Measurements from ENCODE around the gene YIF1B. TPM values are rescaled to one million over a fixed set of nuclear protein-coding genes. Genes with fewer than 3 reads are reported as not detected.
A peak's percentile ranks its signal among the peaks of the same experiment; 100 is the strongest.

Gene YIF1B
- total RNA-seq, 4 donors from 2014 or later = 15.0 to 24.5 (median 18.4) TPM

DNA sequence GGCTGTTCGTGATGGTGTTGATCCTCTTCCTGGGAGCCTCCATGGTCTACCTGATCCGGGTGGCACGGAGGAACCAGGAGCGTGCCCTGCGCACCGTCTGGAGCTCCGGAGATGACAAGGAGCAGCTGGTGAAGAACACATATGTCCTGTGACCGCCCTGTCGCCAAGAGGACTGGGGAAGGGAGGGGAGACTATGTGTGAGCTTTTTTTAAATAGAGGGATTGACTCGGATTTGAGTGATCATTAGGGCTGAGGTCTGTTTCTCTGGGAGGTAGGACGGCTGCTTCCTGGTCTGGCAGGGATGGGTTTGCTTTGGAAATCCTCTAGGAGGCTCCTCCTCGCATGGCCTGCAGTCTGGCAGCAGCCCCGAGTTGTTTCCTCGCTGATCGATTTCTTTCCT lies 23.9 kb downstream of the YIF1B start:
- Histone ChIP-seq H3K9me3 (no peaks in the 10 kb centered on the region), H3K27me3 (no peaks in the 10 kb centered on the region), H3K4me3 (no peak overlapping the region), H3K36me3 (no peaks in the 10 kb centered on the region), H3K4me1 (peaks cover 0 to 7% (median 3%) of the 10 kb centered on the region in 4 donors), H3K27ac (no peak overlapping the region)
- intact Hi-C loops (cut with DNase I; ENCODE audit: low total_unique reads) = no loop called here
- TF ChIP-seq, protein P1, sequence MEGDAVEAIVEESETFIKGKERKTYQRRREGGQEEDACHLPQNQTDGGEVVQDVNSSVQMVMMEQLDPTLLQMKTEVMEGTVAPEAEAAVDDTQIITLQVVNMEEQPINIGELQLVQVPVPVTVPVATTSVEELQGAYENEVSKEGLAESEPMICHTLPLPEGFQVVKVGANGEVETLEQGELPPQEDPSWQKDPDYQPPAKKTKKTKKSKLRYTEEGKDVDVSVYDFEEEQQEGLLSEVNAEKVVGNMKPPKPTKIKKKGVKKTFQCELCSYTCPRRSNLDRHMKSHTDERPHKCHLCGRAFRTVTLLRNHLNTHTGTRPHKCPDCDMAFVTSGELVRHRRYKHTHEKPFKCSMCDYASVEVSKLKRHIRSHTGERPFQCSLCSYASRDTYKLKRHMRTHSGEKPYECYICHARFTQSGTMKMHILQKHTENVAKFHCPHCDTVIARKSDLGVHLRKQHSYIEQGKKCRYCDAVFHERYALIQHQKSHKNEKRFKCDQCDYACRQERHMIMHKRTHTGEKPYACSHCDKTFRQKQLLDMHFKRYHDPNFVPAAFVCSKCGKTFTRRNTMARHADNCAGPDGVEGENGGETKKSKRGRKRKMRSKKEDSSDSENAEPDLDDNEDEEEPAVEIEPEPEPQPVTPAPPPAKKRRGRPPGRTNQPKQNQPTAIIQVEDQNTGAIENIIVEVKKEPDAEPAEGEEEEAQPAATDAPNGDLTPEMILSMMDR (IDR thresholded peaks at IDR 0.05) = no peak
- no peak for TF ChIP-seq EP300 (IDR thresholded peaks at IDR 0.05; ENCODE audit: low read depth)
- no peak for TF ChIP-seq POLR2A (IDR thresholded peaks at IDR 0.05)
- no peak for DNase-seq
- WGBS, 2 donors (ENCODE audit: low coverage in 1 of 2) = 74 to 79% methylated on average over 7 to 15 of the region's 15 CpGs
- in situ Hi-C loops (cut with MboI; ENCODE audit: low pct_ligation_motif_present in 1 of 4, low pct_unique_long_range_greater_than_20kb in 1 of 4, low sequenced_read_pairs in 3 of 4) = no loop called here

DNA sequence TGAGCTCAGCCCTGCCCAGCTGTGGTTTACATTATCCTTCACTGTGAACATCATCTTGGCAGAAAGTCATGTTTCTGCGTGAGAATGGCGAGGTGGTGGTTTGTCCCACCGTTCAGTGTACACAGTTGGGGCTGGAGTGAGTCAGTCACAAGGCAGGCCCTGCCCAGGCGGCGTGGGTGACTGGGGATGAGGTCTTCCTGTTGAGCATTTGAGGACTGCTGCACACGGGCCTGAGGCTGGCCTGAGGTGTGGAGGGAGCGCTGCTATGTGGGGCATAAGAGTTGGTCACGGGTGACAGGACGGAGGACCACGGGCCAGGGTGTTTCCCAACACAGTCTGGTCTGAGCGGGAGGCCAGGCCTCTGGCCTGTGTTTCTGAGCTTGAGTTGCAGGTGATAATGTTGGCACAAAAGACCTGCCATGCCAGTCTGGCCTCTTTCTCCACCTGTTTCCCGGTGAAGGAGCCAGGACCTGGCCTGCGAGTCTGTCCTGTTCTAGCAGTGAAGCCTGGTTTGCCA lies 25.1 kb downstream of the YIF1B start:
- no peaks in the 10 kb centered on the region for H3K27me3 ChIP-seq
- TF ChIP-seq, protein P1 (IDR thresholded peaks at IDR 0.05) = no peak
- TF ChIP-seq EP300 (IDR thresholded peaks at IDR 0.05; ENCODE audit: low read depth) (no peak), POLR2A (IDR thresholded peaks at IDR 0.05) (no peak), POLR2AphosphoS5 (IDR thresholded peaks at IDR 0.05) (no peak)
- in situ Hi-C loops (cut with MboI; ENCODE audit: low pct_ligation_motif_present in 1 of 4, low pct_unique_long_range_greater_than_20kb in 1 of 4, low sequenced_read_pairs in 3 of 4) = no loop called here
- no peaks in the 10 kb centered on the region for H3K9me3 ChIP-seq
- DNase-seq = no peak
- H3K36me3 ChIP-seq = no peaks in the 10 kb centered on the region
- peaks cover 0 to 7% (median 3%) of the 10 kb centered on the region in 4 donors for H3K4me1 ChIP-seq
- peak overlapping the region in 3 of 4 donors; percentile 1 to 37 (median 9) for H3K27ac ChIP-seq
- WGBS, 2 donors (ENCODE audit: low coverage in 1 of 2) = 49% methylated on average over 13 of the region's 13 CpGs; no CpG with 5 or more reads in 1 of the 2 donors
- intact Hi-C loops (cut with DNase I; ENCODE audit: low total_unique reads) = no loop called here
- H3K4me3 ChIP-seq = no peak overlapping the region

DNA sequence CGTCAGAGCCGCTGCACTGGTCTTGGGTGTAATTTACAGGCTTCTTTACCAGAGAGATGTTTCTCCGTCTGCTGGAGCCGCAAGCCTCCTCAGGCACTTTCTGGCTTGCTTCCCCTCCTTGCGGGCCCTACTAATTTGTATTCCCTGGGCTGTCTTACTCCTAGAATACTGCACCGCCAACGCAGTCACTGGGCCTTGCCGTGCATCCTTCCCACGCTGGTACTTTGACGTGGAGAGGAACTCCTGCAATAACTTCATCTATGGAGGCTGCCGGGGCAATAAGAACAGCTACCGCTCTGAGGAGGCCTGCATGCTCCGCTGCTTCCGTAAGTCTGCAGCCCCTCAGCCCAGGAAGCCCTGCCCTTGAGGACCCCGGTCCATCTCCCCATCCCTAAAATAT lies 25.8 kb downstream of the YIF1B start:
- DNase-seq = no peak
- TF ChIP-seq POLR2A (IDR thresholded peaks at IDR 0.05) (no peak), EP300 (IDR thresholded peaks at IDR 0.05; ENCODE audit: low read depth) (no peak), POLR2AphosphoS5 (IDR thresholded peaks at IDR 0.05) (no peak)
- TF ChIP-seq, protein P1 (IDR thresholded peaks at IDR 0.05) = no peak
- no peaks in the 10 kb centered on the region for H3K27me3 ChIP-seq
- no peak overlapping the region for H3K4me3 ChIP-seq
- in situ Hi-C loops (cut with MboI; ENCODE audit: low pct_ligation_motif_present in 1 of 4, low pct_unique_long_range_greater_than_20kb in 1 of 4, low sequenced_read_pairs in 3 of 4) = no loop called here
- peaks cover 0 to 7% (median 3%) of the 10 kb centered on the region in 4 donors for H3K4me1 ChIP-seq
- H3K36me3 ChIP-seq = no peaks in the 10 kb centered on the region
- intact Hi-C loops (cut with DNase I; ENCODE audit: low total_unique reads) = no loop called here
- no peaks in the 10 kb centered on the region for H3K9me3 ChIP-seq
- peak overlapping the region in 2 of 4 donors; percentile 10 to 37 for H3K27ac ChIP-seq
- WGBS, 2 donors (ENCODE audit: low coverage in 1 of 2) = 95% methylated on average over 15 of the region's 15 CpGs; no CpG with 5 or more reads in 1 of the 2 donors

DNA sequence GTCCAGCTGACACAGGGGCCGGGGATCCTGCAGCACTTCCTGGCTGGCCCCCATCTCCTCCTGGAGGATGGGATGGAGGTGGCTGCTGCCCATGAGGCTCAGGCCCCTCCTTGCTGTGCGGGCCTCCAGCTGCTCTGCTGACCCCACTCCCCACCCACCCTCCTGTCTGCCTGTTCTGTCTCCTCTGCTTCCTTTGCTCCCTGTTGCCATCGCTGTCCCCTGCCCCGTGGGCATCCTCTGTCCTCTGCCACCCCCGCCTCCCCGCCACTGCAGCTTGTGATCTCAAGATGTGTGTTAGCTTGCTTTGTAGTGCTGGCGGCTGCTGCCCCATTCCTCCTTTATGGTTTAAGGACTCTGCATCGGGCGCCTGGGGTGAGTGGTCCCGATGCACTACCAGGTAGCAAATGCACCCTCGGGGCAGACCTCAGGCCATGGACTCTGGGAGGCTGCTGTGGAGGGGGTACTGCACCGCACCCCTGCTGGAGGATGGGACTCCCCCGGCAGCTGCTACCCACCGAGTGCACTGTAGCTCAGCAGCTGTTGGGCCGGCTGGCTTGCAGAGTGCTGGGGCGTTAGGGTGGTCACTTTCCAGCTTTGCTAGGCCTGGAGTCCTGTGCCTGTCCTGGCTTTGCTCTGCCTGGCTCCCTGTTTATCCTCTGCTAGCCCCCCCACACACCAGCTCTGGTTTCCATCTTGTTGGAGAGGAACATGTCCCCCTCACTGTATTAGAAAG lies 27.5 kb downstream of the YIF1B start:
- no peaks in the 10 kb centered on the region for H3K9me3 ChIP-seq
- intact Hi-C loops (cut with DNase I; ENCODE audit: low total_unique reads) = no loop called here
- no peak for DNase-seq
- H3K36me3 ChIP-seq = peaks cover 0 to 6% (median 0%) of the 10 kb centered on the region in 4 donors
- no peaks in the 10 kb centered on the region for H3K27me3 ChIP-seq
- peaks cover 0 to 7% (median 3%) of the 10 kb centered on the region in 4 donors for H3K4me1 ChIP-seq
- H3K27ac ChIP-seq = peak overlapping the region in 1 of 4 donors; percentile 14
- in situ Hi-C loops (cut with MboI; ENCODE audit: low pct_ligation_motif_present in 1 of 4, low pct_unique_long_range_greater_than_20kb in 1 of 4, low sequenced_read_pairs in 3 of 4) = no loop called here
- 83% methylated on average over 16 of the region's 16 CpGs; no CpG with 5 or more reads in 1 of the 2 donors for WGBS, 2 donors (ENCODE audit: low coverage in 1 of 2)
- TF ChIP-seq POLR2A (IDR thresholded peaks at IDR 0.05) (no peak), POLR2AphosphoS5 (IDR thresholded peaks at IDR 0.05) (no peak)
- TF ChIP-seq, protein P1 (IDR thresholded peaks at IDR 0.05) = no peak
- no peak overlapping the region for H3K4me3 ChIP-seq
